IMR-90 (cell line): ENCODE results near the gene KRT71. TPM values are rescaled to one million over a fixed set of nuclear protein-coding genes. Genes with fewer than 3 reads are reported as not detected.

ENCODE experiments used
- ATAC-seq: fragments of 200-7000 bp; cut with Tn5 transposase; 2 replicates; pipeline ENCODE4 v1.9.1; 2020; ENCODE audit warnings: low read depth, mild to moderate bottlenecking, moderate library complexity
- BruUV-seq: library from RNA; stranded (reverse); fragments of 400-500 nt; replicated peaks from 2 replicates; lab custom pipeline; 2021; lab: Mats Ljungman, UMichigan
- CTCF ChIA-PET: fragments of 300-600 bp; formaldehyde crosslinking; extraction: SDS; loops from one replicate; lab custom pipeline; 2021; ENCODE audit warnings: antibody characterized with exemption; lab: Yijun Ruan, JAX
- POLR2A ChIA-PET: fragments of 300-600 bp; sonication (Branson Sonifier 250); formaldehyde crosslinking; loops from one replicate; lab custom pipeline; 2022; ENCODE audit warnings: antibody characterized with exemption; ENCODE audit not compliant: unreplicated experiment; lab: Charles Lee
- DNase-seq: peaks from one replicate; pipeline ENCODE4 v3.0.0; 2013
- H2AFZ ChIP-seq: replicated peaks from 2 replicates; pipeline ENCODE3; 2013; ENCODE audit warnings: low read length, mild to moderate bottlenecking; ENCODE audit not compliant: poor library complexity
- H2AK5ac ChIP-seq: 2 replicates; pipeline ENCODE4 v1.6.1; 2013; ENCODE audit warnings: low read depth, low read length, inconsistent platforms
- H2AK9ac ChIP-seq: replicated peaks from 2 replicates; pipeline ENCODE3; 2013; ENCODE audit warnings: mild to moderate bottlenecking, low read depth, low read length, moderate library complexity; ENCODE audit not compliant: poor library complexity
- H2BK120ac ChIP-seq: 2 replicates; pipeline ENCODE4 v1.6.1; 2013; ENCODE audit warnings: low read depth, low read length, inconsistent platforms
- H2BK15ac ChIP-seq: 3 replicates; pipeline ENCODE4 v1.6.1; 2013; ENCODE audit warnings: low read depth, low read length, inconsistent platforms
- H2BK20ac ChIP-seq: 2 replicates; pipeline ENCODE4 v1.6.1; 2013; ENCODE audit warnings: low read depth, mild to moderate bottlenecking, inconsistent platforms, low read length, moderate library complexity
- H2BK5ac ChIP-seq: 2 replicates; pipeline ENCODE4 v1.6.1; 2013; ENCODE audit warnings: mild to moderate bottlenecking, low read depth, low read length, inconsistent platforms; ENCODE audit not compliant: poor library complexity, severe bottlenecking
- H3K14ac ChIP-seq: replicated peaks from 2 replicates; pipeline ENCODE4 v1.6.1; 2013; ENCODE audit warnings: low read depth, low read length, inconsistent platforms
- H3K18ac ChIP-seq: 2 replicates; pipeline ENCODE4 v1.6.1; 2013; ENCODE audit warnings: low read depth, low read length, control low read depth
- H3K23ac ChIP-seq: 2 replicates; pipeline ENCODE4 v1.6.1; 2013; ENCODE audit warnings: low read depth, low read length, inconsistent platforms
- H3K27ac ChIP-seq: 2 replicates; pipeline ENCODE4 v1.5.1; 2013; ENCODE audit warnings: mild to moderate bottlenecking, control low read depth, low read length; ENCODE audit not compliant: insufficient read depth
- H3K27me3 ChIP-seq: 2 replicates; pipeline ENCODE4 v1.6.1; 2013; ENCODE audit warnings: low read length; ENCODE audit not compliant: control insufficient read depth, insufficient read depth
- H3K36me3 ChIP-seq: 2 replicates; pipeline ENCODE4 v1.6.1; 2013; ENCODE audit warnings: low read length, mixed read lengths; ENCODE audit not compliant: control insufficient read depth, insufficient read depth
- H3K4ac ChIP-seq: 2 replicates; pipeline ENCODE4 v1.6.1; 2013; ENCODE audit warnings: low read depth, low read length, inconsistent platforms
- H3K4me1 ChIP-seq: 2 replicates; pipeline ENCODE4 v1.6.1; 2013; ENCODE audit warnings: low read length, mixed read lengths; ENCODE audit not compliant: control insufficient read depth, insufficient read depth
- H3K4me2 ChIP-seq: 2 replicates; pipeline ENCODE4 v1.6.1; 2013; ENCODE audit warnings: low read depth, mild to moderate bottlenecking, control low read depth, low read length, moderate library complexity
- H3K4me3 ChIP-seq: 2 replicates; pipeline ENCODE4 v1.5.1; 2013; ENCODE audit warnings: low read depth, mild to moderate bottlenecking, control low read depth, low read length, moderate library complexity; ENCODE audit not compliant: insufficient read depth
- H3K56ac ChIP-seq: 2 replicates; pipeline ENCODE4 v1.6.1; 2013; ENCODE audit warnings: low read length, inconsistent platforms; ENCODE audit not compliant: insufficient read depth; ENCODE audit errors: extremely low read depth
- H3K79me1 ChIP-seq, 2 experiments: 2 replicates each; pipeline ENCODE4 v1.6.1; 2013; ENCODE audit warnings: low read length in 2 of 2, inconsistent platforms in 1 of 2, low read depth in 1 of 2
- H3K9ac ChIP-seq: 2 replicates; pipeline ENCODE4 v1.6.1; 2013; ENCODE audit warnings: low read depth, low read length, control low read depth
- H3K9me1 ChIP-seq: 2 replicates; pipeline ENCODE4 v1.6.1; 2013; ENCODE audit warnings: low read length, inconsistent platforms; ENCODE audit not compliant: insufficient read depth
- H3K9me3 ChIP-seq: 2 replicates; pipeline ENCODE4 v1.6.1; 2013; ENCODE audit warnings: low read length; ENCODE audit not compliant: control insufficient read depth, insufficient read depth
- H4K20me1 ChIP-seq: 2 replicates; pipeline ENCODE4 v1.6.1; 2013; ENCODE audit warnings: low read length, inconsistent platforms; ENCODE audit not compliant: insufficient read depth
- H4K5ac ChIP-seq: 2 replicates; pipeline ENCODE4 v1.6.1; 2013; ENCODE audit warnings: mild to moderate bottlenecking, low read depth, low read length, control low read depth
- H4K8ac ChIP-seq, 2 experiments: 2 replicates each; pipeline ENCODE4 v1.6.1; 2013; ENCODE audit warnings: low read depth in 2 of 2, low read length in 2 of 2, control low read depth in 1 of 2, inconsistent platforms in 1 of 2
- H4K91ac ChIP-seq: 2 replicates; pipeline ENCODE4 v1.6.1; 2013; ENCODE audit warnings: low read depth, low read length, inconsistent platforms; ENCODE audit not compliant: insufficient read depth
- CHD1 ChIP-seq: IDR thresholded peaks from 2 replicates; pipeline ENCODE4 v1.6.1; 2012; ENCODE audit warnings: low read depth, low read length, improper control_type of control experiment
- FOS ChIP-seq: fragments of 150-350 bp; IDR thresholded peaks from 2 replicates; pipeline ENCODE4 v1.6.1; 2016; ENCODE audit warnings: low read depth, low read length
- WGBS, 2 experiments: methylation state at CpG; one replicate each; pipeline versions ENCODE4 v1.1.5 to v1.1.7; 2013; ENCODE audit warnings: missing lambda C conversion rate in 2 of 2; ENCODE audit not compliant: insufficient read length in 1 of 2; ENCODE audit errors: extremely low coverage in 2 of 2; 5-methylcytosine and 5-hydroxymethylcytosine counted together
- dilution Hi-C: fragments of 300-500 bp; cut with HindIII; formaldehyde crosslinking; loops from one replicate; pipeline ENCODE4 v1.14.3; 2018; ENCODE audit warnings: low sequenced_read_pairs; ENCODE audit not compliant: unreplicated experiment
- in situ Hi-C: fragments of 300-500 bp; cut with MboI; formaldehyde crosslinking; loops from 3 replicates; pipeline ENCODE4 v1.14.3; 2019; ENCODE audit warnings: low sequenced_read_pairs, inconsistent platforms, mixed read lengths
- intact Hi-C: fragments of 100-400 bp; cut with micrococcal nuclease; formaldehyde crosslinking; loops from 2 replicates; pipeline ENCODE4 v1.10.0; 2022
- polyA plus RNA-seq, 3 experiments: library from polyadenylated mRNA; depleted of rRNA; stranded (reverse); fragments of >200 nt; gene quantifications; 2 replicates each; pipeline ENCODE4 v1.2.3, GENCODE V29; 2012; ENCODE audit warnings: low replicate concordance in 1 of 3
- total RNA-seq: library from RNA; depleted of rRNA; stranded (reverse); fragments of >200 nt; gene quantifications from 2 replicates; pipeline ENCODE4 v1.2.3, GENCODE V29; 2012
- TF ChIP-seq, protein P1 (sequence below): conservative IDR thresholded peaks from 2 replicates; pipeline ENCODE4 v1.5.1; 2012; ENCODE audit warnings: mild to moderate bottlenecking, low read depth, low read length, improper control_type of control experiment

KRT71 gene
- total and polyA plus RNA-seq, 2 of the 4 experiments (the other 2 are of a cell fraction) = not detected

DNA sequence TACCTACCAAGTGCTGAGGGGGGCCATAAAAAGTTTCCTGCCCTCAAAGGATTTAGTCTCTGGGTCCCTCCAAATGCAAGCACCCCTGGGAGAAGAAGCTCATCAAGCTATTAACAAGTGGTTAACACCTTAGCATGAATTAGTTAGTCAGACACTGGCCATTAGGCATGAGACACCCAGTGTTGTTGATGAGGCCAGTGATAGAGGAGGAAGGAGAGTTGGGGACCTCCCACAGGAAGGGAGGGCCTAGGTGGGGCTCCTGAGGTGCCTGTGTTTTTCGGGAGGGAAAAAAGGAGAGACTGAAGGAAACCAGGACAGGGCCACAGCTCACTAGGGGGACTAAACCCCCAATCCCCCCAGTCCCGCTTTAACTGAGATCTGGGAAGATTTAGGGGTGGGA is 4.5 kb upstream of the KRT71 start:
- H4K91ac ChIP-seq = no peak overlapping the region
- DNase-seq = no peak
- no peak overlapping the region for H2BK15ac ChIP-seq
- TF ChIP-seq FOS (no peak), CHD1 (no peak)
- TF ChIP-seq, protein P1, sequence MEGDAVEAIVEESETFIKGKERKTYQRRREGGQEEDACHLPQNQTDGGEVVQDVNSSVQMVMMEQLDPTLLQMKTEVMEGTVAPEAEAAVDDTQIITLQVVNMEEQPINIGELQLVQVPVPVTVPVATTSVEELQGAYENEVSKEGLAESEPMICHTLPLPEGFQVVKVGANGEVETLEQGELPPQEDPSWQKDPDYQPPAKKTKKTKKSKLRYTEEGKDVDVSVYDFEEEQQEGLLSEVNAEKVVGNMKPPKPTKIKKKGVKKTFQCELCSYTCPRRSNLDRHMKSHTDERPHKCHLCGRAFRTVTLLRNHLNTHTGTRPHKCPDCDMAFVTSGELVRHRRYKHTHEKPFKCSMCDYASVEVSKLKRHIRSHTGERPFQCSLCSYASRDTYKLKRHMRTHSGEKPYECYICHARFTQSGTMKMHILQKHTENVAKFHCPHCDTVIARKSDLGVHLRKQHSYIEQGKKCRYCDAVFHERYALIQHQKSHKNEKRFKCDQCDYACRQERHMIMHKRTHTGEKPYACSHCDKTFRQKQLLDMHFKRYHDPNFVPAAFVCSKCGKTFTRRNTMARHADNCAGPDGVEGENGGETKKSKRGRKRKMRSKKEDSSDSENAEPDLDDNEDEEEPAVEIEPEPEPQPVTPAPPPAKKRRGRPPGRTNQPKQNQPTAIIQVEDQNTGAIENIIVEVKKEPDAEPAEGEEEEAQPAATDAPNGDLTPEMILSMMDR = no peak
- intact Hi-C loops (no loop called here), in situ Hi-C loops (no loop called here), dilution Hi-C loops (no loop called here)
- POLR2A ChIA-PET = no interaction called here
- no peaks in the 10 kb centered on the region for H3K9me3 ChIP-seq
- no TSS peak for BruUV-seq
- H2BK120ac ChIP-seq = no peak overlapping the region
- H3K79me1 ChIP-seq = no peaks in the 10 kb centered on the region
- H2BK20ac ChIP-seq = no peak overlapping the region
- H3K9me1 ChIP-seq = no peaks in the 10 kb centered on the region
- H3K56ac ChIP-seq = no peak overlapping the region
- H4K20me1 ChIP-seq = no peaks in the 10 kb centered on the region
- H3K27me3 ChIP-seq = peaks cover 39% of the 10 kb centered on the region
- H2AK9ac ChIP-seq = no peak overlapping the region
- CTCF ChIA-PET = no interaction called here
- H3K23ac ChIP-seq = no peak overlapping the region
- ATAC-seq = no peak
- no peak overlapping the region for H3K4me2 ChIP-seq
- H3K4ac ChIP-seq = no peak overlapping the region
- H4K8ac ChIP-seq = no peak overlapping the region
- no peak overlapping the region for H4K5ac ChIP-seq
- no peak overlapping the region for H3K14ac ChIP-seq
- WGBS, 2 experiments = no CpG with 5 or more reads among the region's 2 CpGs
- no peak overlapping the region for H3K4me3 ChIP-seq
- H3K4me1 ChIP-seq = no peaks in the 10 kb centered on the region
- H2BK5ac ChIP-seq = no peak overlapping the region
- no peak overlapping the region for H2AK5ac ChIP-seq
- no peak overlapping the region for H3K27ac ChIP-seq
- H3K18ac ChIP-seq = no peak overlapping the region
- no peak overlapping the region for H3K9ac ChIP-seq
- no peak overlapping the region for H2AFZ ChIP-seq
- H3K36me3 ChIP-seq = no peaks in the 10 kb centered on the region
